ENCODE measurements around the gene SLC7A7. TPM values are rescaled to one million over a fixed set of nuclear protein-coding genes. Genes with fewer than 3 reads are reported as not detected.
"Not testable (repeated sequence)": the region's sequence is repeated elsewhere in the genome, so short reads cannot be mapped to it uniquely, and the experiment has no call there.

Gene SLC7A7
- total RNA-seq, 1 donor from 2014 or later = 4.7 TPM

DNA sequence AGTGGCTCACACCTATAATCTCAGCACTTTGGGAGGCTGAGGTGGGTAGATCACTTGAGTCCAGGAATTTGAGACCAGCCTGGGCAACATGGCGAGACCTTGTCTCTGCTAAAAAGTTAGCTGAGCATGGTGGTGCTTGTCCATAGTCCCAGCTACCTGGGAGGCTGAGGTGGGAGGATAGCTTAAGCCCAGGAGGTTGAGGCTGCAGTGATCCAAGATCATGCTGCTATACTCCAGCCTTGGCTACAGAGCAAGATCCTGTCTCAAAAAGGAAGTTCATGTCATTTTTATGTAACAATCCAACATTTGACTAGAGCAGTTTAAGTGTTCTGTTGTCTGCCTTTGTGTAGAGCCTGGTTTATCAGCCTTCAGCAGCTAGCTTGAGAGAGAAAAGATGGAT lies 42.5 kb downstream of the SLC7A7 start:
- no peak for ATAC-seq
- DNase-seq = no peak
- intact Hi-C loops (cut with micrococcal nuclease) = no loop called here

DNA sequence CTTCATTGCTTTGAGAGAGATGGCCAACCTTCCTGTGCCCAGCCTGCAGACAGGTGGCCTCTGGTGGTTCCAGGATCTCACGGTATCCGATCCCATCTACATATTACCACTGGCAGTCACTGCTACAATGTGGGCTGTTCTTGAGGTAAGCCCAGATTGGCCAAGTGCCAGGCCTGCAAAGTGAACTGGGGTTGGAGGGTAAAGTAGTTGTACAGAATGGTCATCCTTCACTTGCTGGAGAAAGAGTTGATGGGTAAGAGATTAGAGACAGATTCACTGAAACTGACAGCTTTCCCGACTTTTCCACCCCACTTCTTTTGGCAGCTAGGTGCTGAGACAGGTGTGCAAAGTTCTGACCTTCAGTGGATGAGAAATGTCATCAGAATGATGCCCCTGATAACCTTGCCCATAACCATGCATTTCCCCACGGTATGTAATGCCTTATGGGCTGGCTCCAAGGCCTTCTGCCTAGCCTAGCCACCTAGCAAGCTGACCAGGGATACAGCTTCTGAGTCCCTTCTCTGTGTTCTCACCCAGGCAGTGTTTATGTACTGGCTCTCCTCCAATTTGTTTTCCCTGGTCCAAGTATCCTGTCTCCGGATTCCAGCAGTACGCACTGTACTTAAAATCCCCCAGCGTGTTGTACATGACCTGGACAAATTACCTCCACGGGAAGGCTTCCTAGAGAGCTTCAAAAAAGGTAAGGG lies 44.6 kb downstream of the SLC7A7 start:
- DNase-seq = no peak
- ATAC-seq = no peak
- intact Hi-C loops (cut with micrococcal nuclease) = no loop called here

DNA sequence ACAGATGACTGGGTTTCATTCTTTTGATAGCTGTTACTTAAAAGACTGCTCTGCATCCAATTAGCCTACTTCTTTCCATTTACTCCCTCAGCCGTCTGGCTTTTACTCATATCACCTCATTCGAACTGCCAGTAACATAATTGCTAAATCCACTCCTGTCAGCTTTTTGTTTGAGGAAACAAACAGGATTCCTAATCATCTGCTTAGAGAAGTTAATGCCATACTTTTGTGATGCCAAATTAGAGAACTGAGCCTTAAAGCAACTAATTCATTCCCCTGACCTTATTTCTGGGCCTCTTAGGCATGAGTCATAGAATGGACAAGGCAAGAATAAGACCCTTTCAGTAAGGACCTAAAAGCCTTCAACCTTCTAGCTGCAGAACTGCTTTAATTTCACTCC lies 45.9 kb downstream of the SLC7A7 start:
- ATAC-seq (no peak), DNase-seq (no peak)
- intact Hi-C loops (cut with micrococcal nuclease) = no loop called here

DNA sequence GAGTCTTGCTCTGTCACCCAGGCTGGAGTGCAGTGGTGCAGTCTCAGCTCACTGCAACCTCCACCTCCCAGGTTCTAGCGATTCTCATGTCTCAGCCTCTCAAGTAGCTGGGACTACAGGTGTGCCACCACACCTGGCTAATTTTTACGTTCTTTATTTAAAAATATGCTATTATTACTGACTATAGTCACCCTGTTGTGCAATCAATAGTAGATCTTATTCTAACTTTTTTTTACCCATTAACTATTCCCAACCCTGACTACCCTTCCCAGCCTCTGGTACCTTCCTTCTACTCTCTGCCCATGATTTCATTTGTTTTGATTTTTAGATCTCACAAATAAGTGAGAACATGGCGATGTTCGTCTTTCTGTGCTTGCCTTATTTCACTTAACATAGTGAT lies 46.3 kb downstream of the SLC7A7 start:
- intact Hi-C loops (cut with micrococcal nuclease) = no loop called here
- DNase-seq (no peak), ATAC-seq (no peak)

DNA sequence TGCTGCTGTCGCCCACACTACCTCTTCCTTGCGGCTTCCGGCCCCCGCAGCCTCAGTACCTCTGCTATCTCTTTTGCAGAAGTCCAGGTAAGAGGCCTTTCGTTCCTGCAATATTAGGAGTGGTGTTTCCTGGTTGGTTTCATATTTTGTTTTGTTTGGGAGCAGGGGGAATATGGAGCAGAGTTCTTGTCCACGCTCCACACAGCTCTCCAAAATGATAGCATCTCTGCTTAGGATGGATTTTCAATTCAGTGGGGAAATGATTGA lies 48.0 kb downstream of the SLC7A7 start:
- DNase-seq = no peak
- no peak for ATAC-seq
- intact Hi-C loops (cut with micrococcal nuclease) = no loop called here

DNA sequence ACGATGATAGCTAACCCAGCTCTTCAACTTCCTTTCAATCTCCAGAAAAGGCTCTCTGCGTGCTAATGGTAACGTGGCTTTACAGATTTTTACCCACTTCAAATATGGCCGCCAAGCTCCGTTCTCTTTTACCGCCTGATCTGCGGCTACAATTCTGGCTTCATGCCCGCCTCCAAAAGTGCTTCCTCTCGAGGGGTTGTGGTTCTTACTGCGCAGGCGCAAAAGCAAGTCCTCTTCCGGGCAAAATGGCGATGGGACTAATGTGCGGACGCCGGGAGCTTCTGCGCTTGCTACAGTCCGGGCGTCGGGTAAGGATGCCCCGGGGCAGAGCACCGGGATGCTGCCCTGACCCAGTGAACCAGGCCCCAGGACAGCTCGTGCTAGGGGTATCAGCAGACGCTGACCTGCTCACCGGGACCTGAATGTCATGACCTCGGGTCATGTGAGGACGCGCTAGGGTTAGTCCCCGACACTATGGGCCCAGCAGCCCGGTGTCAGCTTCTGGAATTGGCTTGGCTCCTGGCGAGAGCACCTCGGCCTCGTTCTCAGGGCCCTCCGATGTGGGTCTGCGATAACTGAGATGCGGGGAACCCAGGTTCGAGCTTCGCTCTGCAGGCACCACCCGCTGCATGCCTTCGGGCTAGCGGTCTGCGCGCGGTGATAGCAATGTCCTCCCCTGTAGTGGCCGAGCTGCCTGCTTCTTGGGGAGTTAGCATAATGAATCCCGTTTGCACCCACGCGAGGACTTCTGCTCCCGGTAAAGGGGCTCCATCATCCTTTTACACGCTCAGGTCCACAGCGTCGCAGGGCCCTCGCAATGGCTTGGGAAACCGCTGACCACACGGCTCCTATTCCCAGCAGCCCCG lies 48.5 kb downstream of the SLC7A7 start, which contains the start of gene OXA1L:
TSS of gene OXA1L (plus strand) at position 232 of the 866 bp plus-strand sequence. CDS start at position 246, 14 bp downstream.
- DNase-seq = peak; percentile 96
- peak; percentile 95 for ATAC-seq
- intact Hi-C loops (cut with micrococcal nuclease) = no loop called here

DNA sequence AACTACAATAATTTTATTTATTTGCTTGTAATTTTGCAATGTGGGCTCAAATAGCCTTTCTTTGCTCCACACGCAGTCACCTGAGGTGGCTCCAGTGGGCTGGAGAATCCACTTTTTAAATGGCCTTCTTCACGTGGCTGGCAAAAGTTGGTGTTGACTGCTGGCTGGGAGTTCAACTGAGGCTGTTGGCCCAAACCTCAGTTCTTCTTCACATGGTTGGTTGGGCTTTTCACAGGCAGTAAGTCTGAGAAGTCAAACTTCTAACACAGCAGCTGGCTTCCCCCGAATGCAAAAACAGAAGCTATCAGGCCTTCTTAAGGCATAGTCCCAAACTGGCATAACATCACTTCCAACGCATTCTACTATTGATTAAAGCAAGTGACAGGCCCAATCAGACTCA lies 50.9 kb downstream of the SLC7A7 start:
- ATAC-seq (no peak), DNase-seq (no peak)
- intact Hi-C loops (cut with micrococcal nuclease) = no loop called here

DNA sequence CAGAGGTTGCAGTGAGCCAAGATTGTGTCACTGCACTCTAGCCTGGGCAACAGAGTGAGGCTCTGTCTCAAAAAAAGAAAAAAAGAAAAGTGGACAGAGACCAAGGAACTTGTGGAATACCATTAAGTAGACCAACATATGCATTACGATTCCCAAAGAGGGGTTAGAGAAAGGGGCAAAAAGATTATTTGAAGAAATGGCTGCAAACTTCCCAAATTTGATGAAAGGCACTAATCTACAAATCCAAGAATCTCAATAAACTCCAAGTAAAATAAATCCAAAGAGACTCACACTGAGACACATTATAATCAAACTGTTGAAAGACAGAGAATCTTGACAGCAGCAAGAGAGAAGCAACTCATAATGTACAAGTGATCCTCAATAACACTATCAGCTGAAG lies 53.5 kb downstream of the SLC7A7 start:
- DNase-seq = no peak
- intact Hi-C loops (cut with micrococcal nuclease) = no loop called here
- no peak for ATAC-seq

DNA sequence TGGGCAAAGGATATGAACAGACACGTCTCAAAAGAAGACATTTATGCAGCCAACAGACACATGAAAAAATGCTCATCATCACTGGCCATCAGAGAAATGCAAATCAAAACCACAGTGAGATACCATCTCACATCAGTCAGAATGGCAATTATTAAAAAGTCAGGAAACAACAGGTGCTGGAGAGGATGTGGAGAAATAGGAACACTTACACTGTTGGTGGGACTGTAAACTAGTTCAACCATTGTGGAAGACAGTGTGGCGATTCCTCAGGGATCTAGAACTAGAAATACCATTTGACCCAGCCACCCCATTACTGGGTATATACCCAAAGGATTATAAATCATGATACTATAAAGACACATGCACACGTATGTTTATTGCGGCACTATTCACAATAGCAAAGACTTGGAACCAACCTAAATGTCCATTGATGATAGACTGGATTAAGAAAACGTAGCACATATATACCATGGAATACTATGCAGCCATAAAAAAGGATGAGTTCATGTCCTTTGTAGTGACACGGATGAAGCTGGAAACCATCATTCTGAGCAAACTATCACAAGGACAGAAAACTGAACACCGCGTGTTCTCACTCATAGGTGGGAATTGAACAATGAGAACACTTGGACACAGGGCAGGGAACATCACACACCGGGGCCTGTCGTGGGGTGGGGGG lies 57.1 kb downstream of the SLC7A7 start:
- DNase-seq; intact Hi-C loops (cut with micrococcal nuclease); ATAC-seq: not testable (repeated sequence)

DNA sequence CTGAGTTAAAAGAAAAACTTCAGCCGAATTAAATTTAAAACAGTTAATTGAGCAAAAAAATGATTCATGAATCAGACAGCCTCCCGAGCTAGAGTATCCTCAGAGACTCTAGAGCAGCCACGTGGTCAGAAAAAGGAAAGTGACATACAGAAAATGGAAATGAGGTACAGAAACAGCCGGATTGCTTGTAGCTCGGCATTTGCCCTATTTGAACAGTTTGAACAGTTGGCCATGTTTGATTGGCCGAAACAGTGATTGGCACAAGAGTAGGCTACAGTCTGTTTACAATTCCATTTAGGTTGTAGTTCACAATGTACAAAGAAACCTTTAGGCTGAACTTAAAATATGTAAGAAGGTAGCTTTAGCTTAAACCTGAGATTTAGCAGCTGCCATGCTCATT lies 61.6 kb downstream of the SLC7A7 start:
- intact Hi-C loops (cut with micrococcal nuclease) = no loop called here
- no peak for ATAC-seq
- no peak for DNase-seq

DNA sequence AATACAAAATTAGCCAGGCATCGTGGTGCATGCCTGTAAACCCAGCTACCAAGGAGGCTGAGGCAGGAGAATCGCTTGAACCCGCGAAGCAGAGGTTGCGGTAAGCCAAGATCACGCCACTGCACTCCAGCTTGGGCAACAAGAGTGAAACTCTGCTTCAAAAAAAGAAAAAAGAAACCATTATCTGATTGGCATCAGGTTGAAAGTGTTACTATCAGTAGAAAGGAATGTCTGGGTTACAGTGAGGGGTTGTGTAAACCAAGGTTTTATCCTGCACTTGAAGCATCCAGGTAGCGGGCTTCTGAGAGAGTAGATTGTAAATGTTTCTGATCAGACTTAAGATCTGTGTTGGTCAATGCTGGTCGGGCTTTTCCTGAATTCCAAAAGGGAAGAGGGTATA lies 62.8 kb downstream of the SLC7A7 start:
- intact Hi-C loops (cut with micrococcal nuclease) = no loop called here
- DNase-seq = no peak
- no peak for ATAC-seq

DNA sequence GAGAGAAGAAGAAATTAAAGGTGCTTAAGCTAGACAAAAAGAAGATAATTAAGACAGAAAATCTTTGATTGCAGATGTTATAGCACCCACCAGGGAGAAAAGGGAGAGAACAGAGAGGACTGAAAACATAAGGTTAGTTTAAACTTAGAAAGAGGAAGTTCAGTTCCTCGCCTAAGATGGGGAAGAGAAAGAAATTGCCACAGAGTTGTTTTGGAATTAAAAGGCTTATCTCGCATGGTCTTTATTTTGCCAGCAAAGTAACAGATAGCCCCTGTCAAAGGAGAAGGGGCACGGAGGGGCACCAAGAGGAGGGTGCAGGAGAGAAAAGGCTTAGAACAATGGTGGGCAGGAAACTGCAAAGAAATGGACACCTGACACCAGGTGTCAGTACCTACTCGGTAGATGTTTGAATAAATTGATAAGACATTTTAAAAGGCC lies 66.6 kb downstream of the SLC7A7 start:
- intact Hi-C loops (cut with micrococcal nuclease) = no loop called here
- ATAC-seq (no peak), DNase-seq (no peak)

DNA sequence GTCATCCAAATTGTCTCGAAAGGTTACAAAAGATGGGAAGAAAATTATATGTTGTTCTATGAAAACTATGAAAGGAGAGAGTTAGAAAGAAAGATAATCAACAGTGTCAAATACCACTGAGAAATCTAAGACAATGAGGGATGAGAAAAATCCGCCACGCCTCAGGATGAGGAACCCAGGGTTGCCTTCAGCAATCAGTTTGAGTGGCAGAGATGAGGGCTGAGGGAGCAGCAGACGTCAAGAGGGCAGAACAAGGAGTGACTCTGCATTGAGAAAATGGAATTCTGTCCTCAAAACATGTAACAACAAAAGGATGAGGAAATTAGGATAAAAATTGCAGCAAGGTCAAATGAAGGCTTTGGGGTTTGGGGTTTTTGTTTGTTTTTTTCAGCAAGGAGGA lies 67.0 kb downstream of the SLC7A7 start:
- no peak for DNase-seq
- no peak for ATAC-seq
- intact Hi-C loops (cut with micrococcal nuclease) = no loop called here

DNA sequence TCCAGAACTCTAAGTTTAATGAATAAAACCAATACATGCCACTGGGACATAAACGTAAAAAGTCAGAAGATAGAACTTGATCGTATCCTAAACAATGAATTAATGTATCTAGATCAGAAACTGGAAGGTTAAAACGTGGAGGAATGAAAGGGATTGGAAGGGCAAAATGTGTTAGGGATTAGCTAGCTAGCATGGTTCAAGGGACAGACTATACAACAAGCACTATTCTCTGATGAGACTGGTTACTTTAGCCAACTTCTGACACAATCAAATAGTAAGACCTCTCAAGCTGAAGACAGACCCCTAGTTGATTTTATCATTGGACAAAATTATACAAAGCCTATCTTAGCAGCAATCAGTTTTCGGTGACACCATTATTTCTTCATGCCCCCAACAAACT lies 67.5 kb downstream of the SLC7A7 start:
- intact Hi-C loops (cut with micrococcal nuclease) = no loop called here
- DNase-seq = no peak
- no peak for ATAC-seq

DNA sequence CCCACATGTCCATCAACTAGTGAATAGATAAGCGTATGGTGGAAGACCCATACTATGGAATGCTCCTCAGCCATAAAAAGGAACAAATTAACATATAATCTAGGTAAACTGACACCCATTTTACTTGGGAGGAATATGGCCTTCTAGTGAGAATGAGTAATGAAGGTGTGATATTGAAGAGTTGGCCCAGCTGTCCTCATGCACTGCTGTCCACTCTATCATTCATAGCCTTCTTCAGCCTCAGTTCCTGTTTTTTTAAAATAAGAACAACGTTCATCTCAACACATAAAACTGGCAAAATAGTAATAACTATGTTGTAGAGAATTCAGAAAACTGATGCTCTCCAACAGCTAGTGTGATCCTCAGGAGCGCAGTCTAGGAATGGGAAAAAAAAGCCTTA lies 75.2 kb downstream of the SLC7A7 start:
- ATAC-seq (no peak), DNase-seq (no peak)
- intact Hi-C loops (cut with micrococcal nuclease) = no loop called here

DNA sequence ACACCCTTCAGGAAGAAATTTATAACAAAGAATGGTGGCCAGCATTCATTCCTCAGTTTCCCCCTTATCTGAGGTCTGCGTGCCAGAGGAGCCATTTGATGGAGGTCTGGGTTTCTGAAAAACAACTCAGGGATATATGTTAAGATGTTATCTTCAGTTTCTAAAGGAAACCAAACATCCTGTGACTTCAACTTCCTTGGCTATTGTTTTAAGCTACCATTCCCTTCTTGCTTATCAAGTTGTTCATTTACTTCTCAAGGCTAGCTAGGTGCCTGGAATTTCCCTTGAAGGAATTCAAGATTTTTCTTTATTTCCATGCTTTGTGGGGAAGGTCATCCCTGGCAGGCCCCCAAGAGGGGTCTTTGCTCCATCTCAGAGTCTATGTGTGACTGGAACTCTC lies 75.8 kb downstream of the SLC7A7 start:
- ATAC-seq (no peak), DNase-seq (no peak)
- intact Hi-C loops (cut with micrococcal nuclease) = no loop called here

DNA sequence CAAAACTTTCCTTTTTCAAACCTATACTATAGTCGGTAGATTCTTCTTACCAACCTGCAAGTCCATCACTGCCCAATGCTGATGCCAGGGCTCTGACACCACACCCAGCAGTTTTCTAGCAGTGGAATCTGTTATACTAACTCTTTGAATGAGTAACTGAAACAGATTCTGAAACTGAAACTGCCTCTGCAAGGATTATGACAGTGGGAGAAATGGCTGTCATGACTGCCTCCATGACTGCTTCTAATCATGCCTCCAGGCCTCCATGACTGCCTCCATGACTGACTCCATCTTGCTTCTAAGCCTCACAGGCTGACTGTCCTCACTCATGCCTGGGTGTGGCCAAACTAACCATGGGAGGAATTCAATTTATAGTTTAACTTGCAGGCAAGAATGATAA lies 78.2 kb downstream of the SLC7A7 start:
- intact Hi-C loops (cut with micrococcal nuclease) = no loop called here
- DNase-seq (no peak), ATAC-seq (no peak)

DNA sequence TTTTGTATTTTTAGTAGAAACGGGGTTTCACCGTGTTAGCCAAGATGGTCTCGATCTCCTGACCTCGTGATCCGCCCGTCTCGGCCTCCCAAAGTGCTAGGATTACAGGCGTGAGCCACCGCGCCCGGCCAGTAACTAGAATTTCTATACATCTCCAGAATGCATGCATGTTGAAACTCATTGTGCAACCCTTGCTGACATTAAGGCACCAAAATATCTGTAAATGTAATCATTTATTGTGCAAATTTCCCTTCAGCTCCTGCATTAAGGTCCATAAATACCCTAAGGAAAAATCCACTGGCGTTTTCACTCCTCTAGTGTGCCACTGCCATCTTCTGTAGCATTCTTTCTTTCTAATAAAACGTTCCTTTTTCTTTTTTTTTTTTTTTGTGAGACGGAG lies 78.9 kb downstream of the SLC7A7 start:
- DNase-seq; intact Hi-C loops (cut with micrococcal nuclease); ATAC-seq: not testable (repeated sequence)

DNA sequence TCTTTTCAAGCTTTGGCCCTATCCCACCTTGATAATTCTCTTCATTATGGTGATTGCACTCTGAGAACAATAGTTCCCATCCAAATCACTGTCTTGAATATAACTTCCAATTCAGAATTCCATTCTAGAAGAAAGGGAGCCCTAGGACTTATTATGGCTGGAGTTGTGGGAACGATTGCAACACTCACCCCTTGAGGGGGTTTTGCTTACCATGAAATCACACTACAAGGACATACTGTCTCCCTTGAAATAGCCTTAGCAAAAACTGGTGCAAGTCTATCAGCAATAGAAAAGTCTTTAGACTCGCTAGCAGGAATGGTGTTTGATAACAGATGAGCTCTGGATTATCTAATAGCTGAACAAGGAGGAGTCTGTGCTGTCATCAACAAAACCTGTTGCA lies 80.1 kb downstream of the SLC7A7 start:
- no peak for DNase-seq
- intact Hi-C loops (cut with micrococcal nuclease) = no loop called here
- ATAC-seq = no peak

DNA sequence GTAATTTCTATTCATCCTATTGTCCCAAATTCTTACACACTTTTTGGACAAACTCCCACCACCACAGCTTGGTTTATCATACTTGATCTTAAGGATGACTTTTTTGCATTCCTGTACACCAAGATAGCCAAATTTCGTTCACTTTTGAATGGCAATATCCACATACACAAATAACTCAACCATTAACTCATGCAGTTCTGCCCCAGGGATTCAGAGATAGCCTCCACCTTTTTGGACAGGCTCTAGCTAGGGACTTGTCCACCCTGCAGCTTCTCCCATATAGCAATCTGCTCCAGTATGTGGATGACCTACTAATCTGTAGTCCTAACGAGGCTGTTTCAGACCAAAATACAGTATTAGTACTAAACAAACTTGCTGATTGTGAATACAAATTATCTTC lies 81.4 kb downstream of the SLC7A7 start:
- no peak for DNase-seq
- ATAC-seq = no peak
- intact Hi-C loops (cut with micrococcal nuclease) = no loop called here

Measured in left ventricle myocardium superior (tissue), 1 donor.